Measurements from ENCODE around the gene CAVIN2. TPM values are rescaled to one million over a fixed set of nuclear protein-coding genes. Genes with fewer than 3 reads are reported as not detected.

The CAVIN2 gene
- total RNA-seq, 1 donor from 2014 or later, result not detected

Other genes starting within 250 kb of the CAVIN2 start
- 13.0 TPM for gene NABP1, start 169.0 kb downstream of the CAVIN2 start, total RNA-seq (ENCODE audit: unreplicated experiment)

All from glutamatergic neuron (in vitro differentiated cells).